ENCODE data around the gene ABLIM2.

DNA sequence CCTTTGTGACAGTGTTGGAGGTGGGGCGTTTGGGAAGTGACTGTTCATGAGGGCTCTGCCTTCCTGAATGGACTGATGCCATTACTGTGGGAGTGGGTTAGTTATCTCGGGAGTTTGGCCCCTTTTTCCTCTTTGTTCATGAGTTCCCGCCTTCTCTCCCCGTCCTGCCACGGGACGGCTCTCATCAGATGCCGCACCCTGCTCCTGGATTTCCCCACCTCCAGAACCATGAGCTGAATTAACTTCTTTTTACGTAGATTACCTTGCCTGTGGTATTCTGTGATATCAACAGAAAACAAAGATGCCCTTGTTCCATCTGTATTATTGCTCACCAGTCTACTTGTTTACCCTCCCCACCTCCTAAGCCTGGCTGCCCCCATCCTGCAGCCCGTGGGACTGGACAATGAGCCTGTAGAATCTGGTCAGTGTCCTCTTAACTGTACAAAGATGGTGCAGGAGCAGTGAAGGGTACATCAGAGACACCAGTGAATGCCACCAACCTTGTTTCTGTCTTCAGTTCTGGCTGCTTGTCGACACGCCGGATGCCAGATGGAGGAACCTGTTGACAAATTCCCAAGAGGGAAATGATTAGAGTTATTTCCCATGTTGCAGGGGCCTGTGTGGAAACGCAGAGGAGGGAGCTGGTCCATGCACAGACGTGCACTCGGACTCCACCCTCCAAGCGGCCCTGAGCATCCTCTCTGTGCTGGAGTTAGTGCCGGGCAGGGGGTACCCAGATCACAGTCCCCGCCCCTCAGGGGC is 104.7 kb downstream of the ABLIM2 start:
- TF ChIP-seq, protein P1, sequence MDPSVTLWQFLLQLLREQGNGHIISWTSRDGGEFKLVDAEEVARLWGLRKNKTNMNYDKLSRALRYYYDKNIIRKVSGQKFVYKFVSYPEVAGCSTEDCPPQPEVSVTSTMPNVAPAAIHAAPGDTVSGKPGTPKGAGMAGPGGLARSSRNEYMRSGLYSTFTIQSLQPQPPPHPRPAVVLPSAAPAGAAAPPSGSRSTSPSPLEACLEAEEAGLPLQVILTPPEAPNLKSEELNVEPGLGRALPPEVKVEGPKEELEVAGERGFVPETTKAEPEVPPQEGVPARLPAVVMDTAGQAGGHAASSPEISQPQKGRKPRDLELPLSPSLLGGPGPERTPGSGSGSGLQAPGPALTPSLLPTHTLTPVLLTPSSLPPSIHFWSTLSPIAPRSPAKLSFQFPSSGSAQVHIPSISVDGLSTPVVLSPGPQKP (IDR thresholded peaks at IDR 0.05; ENCODE audit: borderline replicate concordance, low read depth, low read length): no peak
- TF ChIP-seq, protein P2, sequence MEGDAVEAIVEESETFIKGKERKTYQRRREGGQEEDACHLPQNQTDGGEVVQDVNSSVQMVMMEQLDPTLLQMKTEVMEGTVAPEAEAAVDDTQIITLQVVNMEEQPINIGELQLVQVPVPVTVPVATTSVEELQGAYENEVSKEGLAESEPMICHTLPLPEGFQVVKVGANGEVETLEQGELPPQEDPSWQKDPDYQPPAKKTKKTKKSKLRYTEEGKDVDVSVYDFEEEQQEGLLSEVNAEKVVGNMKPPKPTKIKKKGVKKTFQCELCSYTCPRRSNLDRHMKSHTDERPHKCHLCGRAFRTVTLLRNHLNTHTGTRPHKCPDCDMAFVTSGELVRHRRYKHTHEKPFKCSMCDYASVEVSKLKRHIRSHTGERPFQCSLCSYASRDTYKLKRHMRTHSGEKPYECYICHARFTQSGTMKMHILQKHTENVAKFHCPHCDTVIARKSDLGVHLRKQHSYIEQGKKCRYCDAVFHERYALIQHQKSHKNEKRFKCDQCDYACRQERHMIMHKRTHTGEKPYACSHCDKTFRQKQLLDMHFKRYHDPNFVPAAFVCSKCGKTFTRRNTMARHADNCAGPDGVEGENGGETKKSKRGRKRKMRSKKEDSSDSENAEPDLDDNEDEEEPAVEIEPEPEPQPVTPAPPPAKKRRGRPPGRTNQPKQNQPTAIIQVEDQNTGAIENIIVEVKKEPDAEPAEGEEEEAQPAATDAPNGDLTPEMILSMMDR (conservative IDR thresholded peaks at IDR 0.05; ENCODE audit: low read depth, low read length): no peak
- TF ChIP-seq POLR2A (IDR thresholded peaks at IDR 0.05; ENCODE audit: low read depth, low read length) (no peak), BHLHE40 (IDR thresholded peaks at IDR 0.05; ENCODE audit: low read depth, low read length) (no peak), CEBPB (IDR thresholded peaks at IDR 0.05; ENCODE audit: low read depth, low read length) (no peak), SMC3 (IDR thresholded peaks at IDR 0.05; ENCODE audit: low read depth, low read length) (no peak), RAD21 (IDR thresholded peaks at IDR 0.05; ENCODE audit: low read length) (no peak), NFE2L2 (IDR thresholded peaks at IDR 0.05; ENCODE audit: low read depth, low read length) (no peak), CHD1 (IDR thresholded peaks at IDR 0.05; ENCODE audit: low read depth, low read length) (no peak)
- TF ChIP-seq, protein P3, sequence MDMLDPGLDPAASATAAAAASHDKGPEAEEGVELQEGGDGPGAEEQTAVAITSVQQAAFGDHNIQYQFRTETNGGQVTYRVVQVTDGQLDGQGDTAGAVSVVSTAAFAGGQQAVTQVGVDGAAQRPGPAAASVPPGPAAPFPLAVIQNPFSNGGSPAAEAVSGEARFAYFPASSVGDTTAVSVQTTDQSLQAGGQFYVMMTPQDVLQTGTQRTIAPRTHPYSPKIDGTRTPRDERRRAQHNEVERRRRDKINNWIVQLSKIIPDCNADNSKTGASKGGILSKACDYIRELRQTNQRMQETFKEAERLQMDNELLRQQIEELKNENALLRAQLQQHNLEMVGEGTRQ (IDR thresholded peaks at IDR 0.05; ENCODE audit: low read depth, low read length): no peak
